Osteoblast (primary cell): Measurements from ENCODE around the gene VWA1. TPM values are rescaled to one million over a fixed set of nuclear protein-coding genes. Genes with fewer than 3 reads are reported as not detected.

Source experiments
- DNase-seq: peaks from one replicate; pipeline ENCODE4 v3.0.0; 2011; ENCODE audit warnings: low spot score, mixed read lengths; ENCODE audit not compliant: insufficient read length; ENCODE audit errors: missing footprints
- H2AFZ ChIP-seq: 2 replicates; pipeline ENCODE4 v1.6.0; 2011; ENCODE audit warnings: mild to moderate bottlenecking, low read length
- H3K27ac ChIP-seq: 2 replicates; pipeline ENCODE4 v1.5.1; 2011; ENCODE audit warnings: mild to moderate bottlenecking, low read depth, low read length, moderate library complexity
- H3K27me3 ChIP-seq: 2 replicates; pipeline ENCODE4 v1.6.0; 2012; ENCODE audit warnings: mild to moderate bottlenecking, control low read depth, inconsistent platforms, low read length, moderate library complexity; ENCODE audit not compliant: insufficient read depth
- H3K36me3 ChIP-seq: 2 replicates; pipeline ENCODE4 v1.5.1; 2011; ENCODE audit warnings: mild to moderate bottlenecking, low read length, control low read depth, moderate library complexity; ENCODE audit not compliant: insufficient read depth
- H3K4me1 ChIP-seq: 2 replicates; pipeline ENCODE4 v1.5.1; 2011; ENCODE audit warnings: mild to moderate bottlenecking, low read length, control low read depth, moderate library complexity; ENCODE audit not compliant: insufficient read depth
- H3K4me2 ChIP-seq: 2 replicates; pipeline ENCODE4 v1.6.0; 2011; ENCODE audit warnings: mild to moderate bottlenecking, low read length; ENCODE audit not compliant: insufficient read depth
- H3K4me3 ChIP-seq: fragments of 200-600 bp; sonication (generic); 3 replicates; pipeline ENCODE4 v1.5.1; 2012; ENCODE audit warnings: mild to moderate bottlenecking, low read length, inconsistent platforms; ENCODE audit not compliant: insufficient read depth
- H3K79me2 ChIP-seq: 2 replicates; pipeline ENCODE4 v1.6.0; 2012; ENCODE audit warnings: mild to moderate bottlenecking, low read length, control low read depth, inconsistent platforms; ENCODE audit not compliant: insufficient read depth
- H3K9me3 ChIP-seq: 2 replicates; pipeline ENCODE4 v1.5.1; 2011; ENCODE audit warnings: low read depth, low read length, control low read depth
- H4K20me1 ChIP-seq: 2 replicates; pipeline ENCODE4 v1.6.0; 2012; ENCODE audit warnings: mild to moderate bottlenecking, low read length, control low read depth; ENCODE audit not compliant: insufficient read depth
- CTCF ChIP-seq: IDR thresholded peaks from 2 replicates; pipeline ENCODE4 v1.5.1; 2011; ENCODE audit warnings: mild to moderate bottlenecking, low read depth, low read length, moderate library complexity; ENCODE audit errors: extremely low read depth
- total RNA-seq: library from RNA; depleted of rRNA; stranded (reverse); fragments of >200 nt; gene quantifications from 2 replicates; pipeline ENCODE4 v1.2.3, GENCODE V29; 2012

VWA1 gene, protein sequence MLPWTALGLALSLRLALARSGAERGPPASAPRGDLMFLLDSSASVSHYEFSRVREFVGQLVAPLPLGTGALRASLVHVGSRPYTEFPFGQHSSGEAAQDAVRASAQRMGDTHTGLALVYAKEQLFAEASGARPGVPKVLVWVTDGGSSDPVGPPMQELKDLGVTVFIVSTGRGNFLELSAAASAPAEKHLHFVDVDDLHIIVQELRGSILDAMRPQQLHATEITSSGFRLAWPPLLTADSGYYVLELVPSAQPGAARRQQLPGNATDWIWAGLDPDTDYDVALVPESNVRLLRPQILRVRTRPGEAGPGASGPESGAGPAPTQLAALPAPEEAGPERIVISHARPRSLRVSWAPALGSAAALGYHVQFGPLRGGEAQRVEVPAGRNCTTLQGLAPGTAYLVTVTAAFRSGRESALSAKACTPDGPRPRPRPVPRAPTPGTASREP
- total RNA-seq: 2.4 and 4.3 TPM in 2 replicates

GRCh38 chr1:1435106-1435903 is at the start of gene VWA1:
Gene VWA1, plus strand, starts transcription at chr1:1435690. Its CDS starts 59 bp downstream, at chr1:1435749.
- Histone ChIP-seq H2AFZ (no peak within 1 kb of the TSS), H3K79me2 (no peaks in the 10 kb centered on the region), H3K9me3 (no peaks in the 10 kb centered on the region), H3K36me3 (no peaks in the 10 kb centered on the region), H3K4me2 (peak within 1 kb of the TSS; percentile 76), H3K4me1 (peaks cover 8% of the 10 kb centered on the region), H3K4me3 (peak within 1 kb of the TSS; percentile 55), H3K27ac (no peak within 1 kb of the TSS), H4K20me1 (no peaks in the 10 kb centered on the region), H3K27me3 (peaks cover 11% of the 10 kb centered on the region)
- peak; percentile 100 for DNase-seq
- no peak for TF ChIP-seq CTCF

DNA sequence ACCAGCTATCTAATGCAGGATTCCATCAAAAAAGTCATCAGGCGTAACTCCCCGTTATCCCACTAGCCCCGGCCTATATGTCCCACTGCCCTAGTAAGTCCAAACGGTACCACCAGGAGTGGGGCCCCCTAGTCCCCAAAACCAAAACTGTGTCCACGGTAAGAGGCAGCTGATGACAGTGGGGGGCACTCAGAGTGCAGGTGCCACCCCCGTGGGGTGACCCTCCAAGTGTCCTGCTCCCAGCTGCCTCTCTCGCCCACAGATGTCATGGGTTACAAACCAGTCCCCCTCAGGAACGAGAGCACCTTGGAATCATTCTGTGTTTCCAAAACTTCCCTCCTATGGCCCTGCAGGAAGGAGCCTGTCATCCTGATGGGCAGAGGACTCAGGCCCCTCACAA is 49.6 kb upstream of the VWA1 start:
- peak; percentile 44 for DNase-seq
- H2AFZ ChIP-seq: no peak overlapping the region
- no peak overlapping the region for H3K4me2 ChIP-seq
- H3K9me3 ChIP-seq: no peaks in the 10 kb centered on the region
- H3K4me1 ChIP-seq: no peaks in the 10 kb centered on the region
- peaks cover 21% of the 10 kb centered on the region for H3K79me2 ChIP-seq
- peaks cover 11% of the 10 kb centered on the region for H4K20me1 ChIP-seq
- H3K27me3 ChIP-seq: no peaks in the 10 kb centered on the region
- H3K4me3 ChIP-seq: no peak overlapping the region
- H3K36me3 ChIP-seq: peaks cover 57% of the 10 kb centered on the region
- no peak for TF ChIP-seq CTCF
- H3K27ac ChIP-seq: no peak overlapping the region

- peaks cover 27% of the 10 kb centered on the region for H3K79me2 ChIP-seq
- no peaks in the 10 kb centered on the region for H3K9me3 ChIP-seq
- H2AFZ ChIP-seq: no peak overlapping the region
- H3K27me3 ChIP-seq: no peaks in the 10 kb centered on the region
- DNase-seq: peak; percentile 49
- no peaks in the 10 kb centered on the region for H3K4me1 ChIP-seq
- peaks cover 72% of the 10 kb centered on the region for H3K36me3 ChIP-seq
- H3K27ac ChIP-seq: no peak overlapping the region
- no peak overlapping the region for H3K4me3 ChIP-seq
- TF ChIP-seq CTCF: no peak
- H4K20me1 ChIP-seq: peaks cover 14% of the 10 kb centered on the region
- H3K4me2 ChIP-seq: no peak overlapping the region
Measured at GRCh38 chr1:1387098-1388077, 48.1 kb upstream of the VWA1 start.
